NCI-H748 (cell line): ENCODE data around the gene PHB1.
"Not testable (repeated sequence)": the region's sequence is repeated elsewhere in the genome, so short reads cannot be mapped to it uniquely, and the experiment has no call there.

Source experiments
- DNase-seq: peaks from one replicate; lab custom pipeline; 2025; ENCODE audit not compliant: unreplicated experiment; lab: John Stamatoyannopoulos, UW

Gene PHB1

GRCh38 chr17:49381793-49382192 is 32.9 kb downstream of the PHB1 start:
- no peak for DNase-seq

- DNase-seq: no peak
These were observed 33.6 kb downstream of the PHB1 start for GRCh38 chr17:49381033-49381432.

GRCh38 chr17:49379926-49380325 is 34.8 kb downstream of the PHB1 start:
- DNase-seq: no peak

- DNase-seq: no peak
These were observed 36.4 kb downstream of the PHB1 start for GRCh38 chr17:49378311-49378710.

GRCh38 chr17:49375544-49375943 is 39.1 kb downstream of the PHB1 start:
- DNase-seq: no peak

- no peak for DNase-seq
These were observed 41.6 kb downstream of the PHB1 start for GRCh38 chr17:49373115-49373514.

- no peak for DNase-seq
These were observed 42.3 kb downstream of the PHB1 start for GRCh38 chr17:49372425-49372824.

GRCh38 chr17:49370971-49371834 is 43.5 kb downstream of the PHB1 start:
- DNase-seq: peak; percentile 22

GRCh38 chr17:49369760-49370159 is 44.9 kb downstream of the PHB1 start:
- DNase-seq: no peak

- DNase-seq: no peak
These were observed 45.6 kb downstream of the PHB1 start for GRCh38 chr17:49369089-49369488.

- peak; percentile 13 for DNase-seq
These were observed 49.0 kb downstream of the PHB1 start for GRCh38 chr17:49365667-49366066.

- DNase-seq: not testable (repeated sequence)
These were observed 49.6 kb downstream of the PHB1 start for GRCh38 chr17:49365126-49365525.

GRCh38 chr17:49364119-49364518 is 50.6 kb downstream of the PHB1 start:
- DNase-seq: no peak

- DNase-seq: no peak
These were observed 51.4 kb downstream of the PHB1 start for GRCh38 chr17:49363251-49363650.

GRCh38 chr17:49362723-49363117 is 52.0 kb downstream of the PHB1 start:
- no peak for DNase-seq

- peak; percentile 97 for DNase-seq
These were observed 52.6 kb downstream of the PHB1 start, which contains the start of gene ZNF652 for GRCh38 chr17:49361902-49362722. Gene ZNF652, minus strand, starts transcription at chr17:49362250. Its CDS starts 44,525 bp downstream, at chr17:49317725.

- DNase-seq: peak; percentile 71
These were observed 53.4 kb downstream of the PHB1 start for GRCh38 chr17:49361129-49361901.

- no peak for DNase-seq
These were observed 53.9 kb downstream of the PHB1 start for GRCh38 chr17:49360796-49361128.

GRCh38 chr17:49359990-49360795 is 54.5 kb downstream of the PHB1 start:
- peak; percentile 18 for DNase-seq

GRCh38 chr17:49358641-49359247 is 55.9 kb downstream of the PHB1 start:
- DNase-seq: no peak
